ENCODE data around the gene MACF1. TPM values are rescaled to one million over a fixed set of nuclear protein-coding genes. Genes with fewer than 3 reads are reported as not detected.
"Not testable (repeated sequence)": the region's sequence is repeated elsewhere in the genome, so short reads cannot be mapped to it uniquely, and the experiment has no call there.

MACF1 gene
- total RNA-seq, 2 experiments from 2014 or later = 328 to 344 TPM

- POLR2A ChIA-PET = no interaction called here
- peak overlapping the region; percentile 35 for H3K27ac Mint-ChIP-seq
- no peak for ATAC-seq (ENCODE audit: low read depth)
These were observed 233.5 kb downstream of the MACF1 start for GRCh38 chr1:39438042-39438441.

DNA sequence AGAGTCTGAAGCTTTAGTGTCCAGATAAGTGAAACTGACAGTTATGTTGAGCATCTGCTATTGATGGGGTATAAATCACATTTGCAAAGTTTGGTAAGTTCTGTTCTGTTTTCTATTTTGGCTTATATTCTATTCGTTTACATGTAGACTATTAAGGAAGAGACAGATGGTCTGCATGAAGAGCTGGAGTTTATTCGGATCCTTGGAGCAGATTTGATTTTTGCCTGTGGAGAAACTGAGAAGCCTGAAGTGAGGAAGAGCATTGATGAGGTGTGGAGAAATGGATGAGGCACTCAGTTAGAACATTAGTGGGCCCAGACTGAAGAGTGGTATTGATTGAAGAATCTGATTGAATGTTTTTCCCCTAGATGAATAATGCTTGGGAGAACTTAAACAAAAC lies 236.4 kb downstream of the MACF1 start:
- peaks cover 52% of the 10 kb centered on the region for H3K36me3 Mint-ChIP-seq
- POLR2A ChIA-PET = no interaction called here
- ATAC-seq (ENCODE audit: low read depth) = no peak
- no peak overlapping the region for H3K4me3 Mint-ChIP-seq
- peak overlapping the region; percentile 39 for H3K27ac Mint-ChIP-seq
- H3K9me3 Mint-ChIP-seq = no peaks in the 10 kb centered on the region
- no peaks in the 10 kb centered on the region for H3K4me1 Mint-ChIP-seq
- H3K27me3 Mint-ChIP-seq = no peaks in the 10 kb centered on the region
- no peak for DNase-seq

More at GRCh38 chr1:39438042-39438441, 233.5 kb downstream of the MACF1 start:
- Mint-ChIP-seq H3K9me3 (no peaks in the 10 kb centered on the region), H3K27me3 (no peaks in the 10 kb centered on the region), H3K4me1 (no peaks in the 10 kb centered on the region), H3K36me3 (peaks cover 46% of the 10 kb centered on the region), H3K4me3 (no peak overlapping the region)
- DNase-seq = no peak

- DNase-seq (no peak), ATAC-seq (ENCODE audit: low read depth) (no peak)
- H3K36me3 Mint-ChIP-seq = peaks cover 48% of the 10 kb centered on the region
- no peaks in the 10 kb centered on the region for H3K27me3 Mint-ChIP-seq
- H3K27ac Mint-ChIP-seq = no peak overlapping the region
- POLR2A ChIA-PET = no interaction called here
- H3K9me3 Mint-ChIP-seq = no peaks in the 10 kb centered on the region
- no peaks in the 10 kb centered on the region for H3K4me1 Mint-ChIP-seq
- no peak overlapping the region for H3K4me3 Mint-ChIP-seq
These were observed 237.3 kb downstream of the MACF1 start for GRCh38 chr1:39441797-39442196.

- H3K27me3 Mint-ChIP-seq = no peaks in the 10 kb centered on the region
- no peak overlapping the region for H3K4me3 Mint-ChIP-seq
- no peaks in the 10 kb centered on the region for H3K9me3 Mint-ChIP-seq
- ATAC-seq (ENCODE audit: low read depth) (no peak), DNase-seq (no peak)
- peaks cover 57% of the 10 kb centered on the region for H3K36me3 Mint-ChIP-seq
- POLR2A ChIA-PET = no interaction called here
- no peaks in the 10 kb centered on the region for H3K4me1 Mint-ChIP-seq
- no peak overlapping the region for H3K27ac Mint-ChIP-seq
These were observed 241.1 kb downstream of the MACF1 start for GRCh38 chr1:39445573-39445972.

DNA sequence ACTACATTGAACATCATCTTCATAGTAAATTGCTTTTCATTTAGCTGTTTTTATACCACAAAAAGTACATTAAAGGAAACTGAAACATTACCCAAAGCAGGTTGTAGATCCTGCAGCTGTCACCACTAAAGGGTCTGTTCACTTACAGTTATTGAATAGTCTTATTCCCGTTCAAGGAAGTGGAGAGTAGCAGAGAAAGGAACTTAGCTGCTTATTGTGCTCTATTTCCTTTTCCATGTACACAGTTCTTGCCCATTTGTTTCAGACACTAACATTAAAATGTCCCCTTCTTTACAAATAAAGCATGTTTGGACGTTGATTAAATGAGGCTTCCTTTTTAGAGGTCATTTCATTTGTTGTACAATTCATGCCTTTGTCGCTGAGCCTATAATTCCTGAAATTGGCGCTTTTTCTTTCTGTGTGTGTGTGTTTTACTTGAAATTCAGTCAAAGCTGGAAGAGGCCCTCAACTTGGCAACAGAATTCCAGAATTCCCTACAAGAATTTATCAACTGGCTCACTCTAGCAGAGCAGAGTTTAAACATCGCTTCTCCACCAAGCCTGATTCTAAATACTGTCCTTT lies 242.6 kb downstream of the MACF1 start:
- POLR2A ChIA-PET = no interaction called here
- Mint-ChIP-seq H3K4me1 (peaks cover 12% of the 10 kb centered on the region), H3K27ac (no peak overlapping the region), H3K36me3 (peaks cover 63% of the 10 kb centered on the region), H3K9me3 (no peaks in the 10 kb centered on the region), H3K4me3 (no peak overlapping the region), H3K27me3 (no peaks in the 10 kb centered on the region)
- ATAC-seq (ENCODE audit: low read depth) = no peak
- no peak for DNase-seq

- H3K4me3 Mint-ChIP-seq; ATAC-seq (ENCODE audit: low read depth); H3K27ac Mint-ChIP-seq; DNase-seq; POLR2A ChIA-PET; H3K27me3 Mint-ChIP-seq; H3K9me3 Mint-ChIP-seq: not testable (repeated sequence)
- H3K36me3 Mint-ChIP-seq = peaks cover 53% of the 10 kb centered on the region
- peaks cover 23% of the 10 kb centered on the region for H3K4me1 Mint-ChIP-seq
These were observed 245.5 kb downstream of the MACF1 start for GRCh38 chr1:39450041-39450440.

DNA sequence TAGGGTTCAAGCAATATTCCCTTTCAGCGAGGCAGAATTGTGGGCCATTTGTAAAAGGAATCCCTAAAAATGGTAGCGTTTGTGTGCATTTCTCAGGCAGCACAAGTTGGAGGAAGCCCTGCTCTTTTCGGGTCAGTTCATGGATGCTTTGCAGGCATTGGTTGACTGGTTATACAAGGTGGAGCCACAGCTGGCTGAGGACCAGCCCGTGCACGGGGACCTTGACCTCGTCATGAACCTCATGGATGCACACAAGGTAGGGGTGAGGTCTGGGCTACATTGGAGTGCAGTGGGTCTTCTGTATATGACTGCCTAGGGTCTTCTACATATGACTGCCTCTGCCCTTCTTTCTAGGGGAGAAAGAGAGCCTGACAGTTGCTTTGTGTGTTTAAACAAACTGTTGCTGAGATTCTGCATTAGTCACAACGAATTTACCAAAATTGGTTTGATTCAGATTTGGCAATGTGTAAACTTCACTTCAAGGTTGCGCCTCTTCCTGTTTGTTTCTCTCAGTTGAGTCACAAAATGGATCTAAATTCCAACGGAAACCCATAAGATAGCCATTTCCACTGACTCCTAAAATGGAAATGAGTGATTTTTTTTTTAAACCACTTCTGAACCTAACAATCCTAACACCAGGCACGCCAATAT lies 246.6 kb downstream of the MACF1 start:
- no peak overlapping the region for H3K4me3 Mint-ChIP-seq

DNA sequence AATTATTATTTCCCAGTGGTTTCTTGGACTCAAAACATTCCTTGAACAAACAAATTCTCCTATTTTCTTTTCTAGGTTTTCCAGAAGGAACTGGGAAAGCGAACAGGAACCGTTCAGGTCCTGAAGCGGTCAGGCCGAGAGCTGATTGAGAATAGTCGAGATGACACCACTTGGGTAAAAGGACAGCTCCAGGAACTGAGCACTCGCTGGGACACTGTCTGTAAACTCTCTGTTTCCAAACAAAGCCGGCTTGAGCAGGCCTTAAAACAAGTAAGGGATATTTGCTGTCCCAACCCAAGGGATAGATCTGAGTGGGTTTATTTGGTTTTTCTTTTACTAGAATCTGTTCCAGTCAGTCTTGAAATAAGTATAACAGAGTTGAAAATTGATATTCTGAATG lies 247.6 kb downstream of the MACF1 start:
- H3K4me1 Mint-ChIP-seq = peaks cover 23% of the 10 kb centered on the region
- H3K36me3 Mint-ChIP-seq = peaks cover 58% of the 10 kb centered on the region
- peak overlapping the region; percentile 80 for H3K27ac Mint-ChIP-seq
- DNase-seq (no peak), ATAC-seq (ENCODE audit: low read depth) (no peak)
- H3K9me3 Mint-ChIP-seq = no peaks in the 10 kb centered on the region
- H3K4me3 Mint-ChIP-seq = no peak overlapping the region
- H3K27me3 Mint-ChIP-seq = no peaks in the 10 kb centered on the region
- POLR2A ChIA-PET = no interaction called here

More for the DNA sequence above, 246.6 kb downstream of the MACF1 start:
- POLR2A ChIA-PET = no interaction called here
- DNase-seq = no peak
- H3K4me1 Mint-ChIP-seq = peaks cover 23% of the 10 kb centered on the region
- no peaks in the 10 kb centered on the region for H3K27me3 Mint-ChIP-seq
- H3K27ac Mint-ChIP-seq = no peak overlapping the region
- ATAC-seq (ENCODE audit: low read depth) = no peak
- no peaks in the 10 kb centered on the region for H3K9me3 Mint-ChIP-seq
- H3K36me3 Mint-ChIP-seq = peaks cover 56% of the 10 kb centered on the region

GRCh38 chr1:39452540-39452939 lies 248.0 kb downstream of the MACF1 start:
- H3K9me3 Mint-ChIP-seq = no peaks in the 10 kb centered on the region
- peak overlapping the region; percentile 53 for H3K4me3 Mint-ChIP-seq
- H3K27ac Mint-ChIP-seq = peak overlapping the region; percentile 80
- no peaks in the 10 kb centered on the region for H3K27me3 Mint-ChIP-seq
- ATAC-seq (ENCODE audit: low read depth) (peak; percentile 94), DNase-seq (no peak)
- POLR2A ChIA-PET = no interaction called here
- peaks cover 59% of the 10 kb centered on the region for H3K36me3 Mint-ChIP-seq
- H3K4me1 Mint-ChIP-seq = peaks cover 23% of the 10 kb centered on the region

DNA sequence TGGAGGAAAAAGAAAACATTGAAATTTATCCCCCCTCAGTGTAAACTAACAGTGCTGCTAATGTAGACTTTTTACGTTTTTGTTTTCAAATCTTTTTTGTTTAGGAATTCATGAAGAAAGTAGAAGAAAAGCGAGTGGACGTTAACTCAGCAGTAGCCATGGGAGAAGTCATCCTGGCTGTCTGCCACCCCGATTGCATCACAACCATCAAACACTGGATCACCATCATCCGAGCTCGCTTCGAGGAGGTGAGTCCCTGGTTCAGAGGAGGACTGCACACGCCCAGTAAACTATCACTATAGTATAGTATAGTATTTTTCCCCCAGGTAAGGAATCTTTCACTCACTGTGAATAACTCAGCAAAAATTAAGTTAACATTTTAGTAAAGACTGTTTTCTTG lies 249.1 kb downstream of the MACF1 start:
- no peaks in the 10 kb centered on the region for H3K9me3 Mint-ChIP-seq
- H3K27ac Mint-ChIP-seq = no peak overlapping the region
- no peak overlapping the region for H3K4me3 Mint-ChIP-seq
- ATAC-seq (ENCODE audit: low read depth) (no peak), DNase-seq (no peak)
- peaks cover 23% of the 10 kb centered on the region for H3K4me1 Mint-ChIP-seq
- H3K36me3 Mint-ChIP-seq = peaks cover 60% of the 10 kb centered on the region
- no peaks in the 10 kb centered on the region for H3K27me3 Mint-ChIP-seq
- POLR2A ChIA-PET = no interaction called here

DNA sequence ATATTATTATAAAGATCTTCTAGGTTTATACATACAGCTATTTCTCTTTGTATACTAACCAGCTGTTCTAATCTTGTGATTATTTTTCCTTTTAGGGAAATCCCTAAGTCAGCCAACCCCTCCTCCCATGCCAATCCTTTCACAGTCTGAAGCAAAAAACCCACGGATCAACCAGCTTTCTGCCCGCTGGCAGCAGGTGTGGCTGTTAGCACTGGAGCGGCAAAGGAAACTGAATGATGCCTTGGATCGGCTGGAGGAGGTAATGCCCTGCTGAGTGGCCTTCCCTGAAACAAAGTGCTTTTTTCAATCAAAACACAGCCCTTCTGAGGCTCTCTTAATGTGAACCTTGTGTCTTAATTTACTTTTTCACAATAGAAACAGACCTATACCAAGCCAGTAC lies 254.5 kb downstream of the MACF1 start:
- H3K27ac Mint-ChIP-seq = no peak overlapping the region
- no peaks in the 10 kb centered on the region for H3K9me3 Mint-ChIP-seq
- peaks cover 53% of the 10 kb centered on the region for H3K36me3 Mint-ChIP-seq
- POLR2A ChIA-PET = no interaction called here
- H3K4me1 Mint-ChIP-seq = peaks cover 2% of the 10 kb centered on the region
- H3K4me3 Mint-ChIP-seq = no peak overlapping the region
- no peak for ATAC-seq (ENCODE audit: low read depth)
- DNase-seq = no peak
- no peaks in the 10 kb centered on the region for H3K27me3 Mint-ChIP-seq

GRCh38 chr1:39462074-39462473 lies 257.6 kb downstream of the MACF1 start:
- Mint-ChIP-seq H3K4me1 (peaks cover 7% of the 10 kb centered on the region), H3K27me3 (no peaks in the 10 kb centered on the region), H3K36me3 (peaks cover 44% of the 10 kb centered on the region), H3K27ac (peak overlapping the region; percentile 10), H3K4me3 (no peak overlapping the region), H3K9me3 (no peaks in the 10 kb centered on the region)
- DNase-seq (no peak), ATAC-seq (ENCODE audit: low read depth) (no peak)
- POLR2A ChIA-PET = no interaction called here

DNA sequence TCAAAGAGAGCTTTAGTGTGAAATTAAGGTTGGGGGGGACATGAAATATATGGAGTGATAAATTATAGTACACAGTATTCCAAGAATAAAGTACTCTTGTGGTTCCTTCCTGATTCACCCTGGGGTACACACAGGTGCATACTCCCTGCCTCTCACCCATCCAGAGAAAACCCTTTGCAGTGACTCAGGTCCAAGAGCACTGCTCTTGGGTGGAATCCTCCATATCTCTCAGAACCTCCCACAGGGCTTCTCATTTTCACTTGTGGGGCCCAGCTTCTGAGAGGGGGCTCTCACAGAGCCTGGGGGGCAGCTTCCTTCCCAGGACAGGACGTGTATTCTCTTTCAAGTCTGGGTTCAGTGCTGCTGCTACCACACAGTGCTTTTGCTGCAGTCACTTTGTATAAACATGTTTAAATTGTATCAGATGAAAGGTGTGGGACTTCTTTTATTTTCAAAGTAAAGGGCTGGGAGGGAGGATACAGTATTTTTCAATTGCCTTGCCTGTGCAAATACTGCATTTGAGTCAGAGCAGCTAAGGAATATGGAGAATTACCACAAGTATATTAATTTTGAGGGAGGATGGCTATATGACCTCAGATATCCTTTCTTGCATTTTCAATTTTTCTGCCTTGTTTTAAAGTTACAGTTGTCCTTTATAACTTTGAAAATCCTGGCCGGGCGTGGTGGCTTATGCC lies 262.1 kb downstream of the MACF1 start:
- Mint-ChIP-seq H3K27ac (peak overlapping the region; percentile 30), H3K4me1 (peaks cover 5% of the 10 kb centered on the region), H3K9me3 (no peaks in the 10 kb centered on the region), H3K27me3 (no peaks in the 10 kb centered on the region), H3K36me3 (peaks cover 27% of the 10 kb centered on the region), H3K4me3 (no peak overlapping the region)
- no peak for ATAC-seq (ENCODE audit: low read depth)
- POLR2A ChIA-PET = no interaction called here
- DNase-seq = no peak

GRCh38 chr1:39467108-39467720 lies 262.7 kb downstream of the MACF1 start:
- POLR2A ChIA-PET = interaction anchor here (0.7 to 0.8 kb wide), 2 partner anchors 216 to 233 kb away, joined by 3 read pairs; no protein-coding TSS in a partner anchor
- DNase-seq; H3K9me3 Mint-ChIP-seq; H3K4me1 Mint-ChIP-seq; ATAC-seq (ENCODE audit: low read depth); H3K27ac Mint-ChIP-seq; H3K27me3 Mint-ChIP-seq; H3K4me3 Mint-ChIP-seq: not testable (repeated sequence)
- H3K36me3 Mint-ChIP-seq = peaks cover 24% of the 10 kb centered on the region
